Esophagus muscularis mucosa (tissue), 4 donors: Measurements from ENCODE around the gene FGF11.

ENCODE experiments used
- CTCF ChIP-seq, 3 experiments: fragments of 200-600 bp in 2 of 3; fragments of 450-650 bp in 1 of 3; sonication (generic) in 2 of 3; IDR thresholded peaks; one replicate each; pipeline ENCODE4 v1.5.1; 2017 to 2019; ENCODE audit warnings: antibody characterized with exemption in 3 of 3, mild to moderate bottlenecking in 2 of 3, moderate library complexity in 1 of 3
- EP300 ChIP-seq: sonication (generic); formaldehyde crosslinking; IDR thresholded peaks from one replicate; pipeline ENCODE4 v1.6.1; 2017; ENCODE audit warnings: antibody characterized with exemption
- POLR2A ChIP-seq: fragments of 450-650 bp; IDR thresholded peaks from one replicate; pipeline ENCODE4 v1.6.1; 2017; ENCODE audit warnings: antibody characterized with exemption, moderate library complexity, mild to moderate bottlenecking, low read depth

- TF ChIP-seq CTCF (IDR thresholded peaks at IDR 0.05): no peak
- no peak for TF ChIP-seq EP300
- no peak for TF ChIP-seq POLR2A
Measured at GRCh38 chr17:7438656-7439460, 454 bp upstream of the FGF11 start.
